Measurements from ENCODE around the gene AVL9.

DNA sequence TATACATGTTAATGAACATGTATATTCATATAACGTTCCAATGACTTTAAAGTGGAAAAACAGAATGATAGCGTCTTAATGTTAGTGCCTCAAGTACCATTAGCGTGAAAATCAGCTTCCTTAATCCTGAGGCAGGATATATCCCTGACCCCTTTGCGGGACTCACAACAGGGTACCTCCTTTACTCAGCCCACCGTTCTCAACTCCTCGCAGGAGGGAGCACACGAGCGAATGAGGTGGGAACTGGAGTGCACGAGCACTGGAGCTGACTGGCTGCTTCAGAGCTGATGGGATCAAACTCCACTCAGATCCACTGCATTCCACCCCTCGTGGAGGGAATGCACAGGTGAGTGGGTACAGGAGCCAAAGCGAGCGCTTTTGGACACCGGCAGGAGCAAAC is 36.1 kb downstream of the AVL9 start:
- TF ChIP-seq CTCF (conservative IDR thresholded peaks at IDR 0.05 in 1 of 2, IDR thresholded peaks at IDR 0.05 in 1 of 2; ENCODE audit: extremely low read depth in 1 of 2, insufficient read depth in 1 of 2, low read depth in 1 of 2, low read length in 2 of 2) (no peak), EZH2 (IDR thresholded peaks at IDR 0.05; ENCODE audit: borderline replicate concordance, low read length) (no peak)

All from mammary epithelial cell (primary cell).